AG10803 (cell line): Measurements from ENCODE around the gene ADM2.

Experiments
- DNase-seq: peaks from one replicate; pipeline ENCODE4 v3.0.0; 2010; ENCODE audit warnings: low read depth
- H3K4me3 ChIP-seq: 2 replicates; pipeline ENCODE4 v1.5.1; 2011; ENCODE audit warnings: mild to moderate bottlenecking, low read length, control low read depth
- CTCF ChIP-seq: conservative IDR thresholded peaks from 2 replicates; pipeline ENCODE4 v1.5.1; 2011; ENCODE audit warnings: mild to moderate bottlenecking, low read length, control low read depth, inconsistent platforms

The ADM2 gene

DNA sequence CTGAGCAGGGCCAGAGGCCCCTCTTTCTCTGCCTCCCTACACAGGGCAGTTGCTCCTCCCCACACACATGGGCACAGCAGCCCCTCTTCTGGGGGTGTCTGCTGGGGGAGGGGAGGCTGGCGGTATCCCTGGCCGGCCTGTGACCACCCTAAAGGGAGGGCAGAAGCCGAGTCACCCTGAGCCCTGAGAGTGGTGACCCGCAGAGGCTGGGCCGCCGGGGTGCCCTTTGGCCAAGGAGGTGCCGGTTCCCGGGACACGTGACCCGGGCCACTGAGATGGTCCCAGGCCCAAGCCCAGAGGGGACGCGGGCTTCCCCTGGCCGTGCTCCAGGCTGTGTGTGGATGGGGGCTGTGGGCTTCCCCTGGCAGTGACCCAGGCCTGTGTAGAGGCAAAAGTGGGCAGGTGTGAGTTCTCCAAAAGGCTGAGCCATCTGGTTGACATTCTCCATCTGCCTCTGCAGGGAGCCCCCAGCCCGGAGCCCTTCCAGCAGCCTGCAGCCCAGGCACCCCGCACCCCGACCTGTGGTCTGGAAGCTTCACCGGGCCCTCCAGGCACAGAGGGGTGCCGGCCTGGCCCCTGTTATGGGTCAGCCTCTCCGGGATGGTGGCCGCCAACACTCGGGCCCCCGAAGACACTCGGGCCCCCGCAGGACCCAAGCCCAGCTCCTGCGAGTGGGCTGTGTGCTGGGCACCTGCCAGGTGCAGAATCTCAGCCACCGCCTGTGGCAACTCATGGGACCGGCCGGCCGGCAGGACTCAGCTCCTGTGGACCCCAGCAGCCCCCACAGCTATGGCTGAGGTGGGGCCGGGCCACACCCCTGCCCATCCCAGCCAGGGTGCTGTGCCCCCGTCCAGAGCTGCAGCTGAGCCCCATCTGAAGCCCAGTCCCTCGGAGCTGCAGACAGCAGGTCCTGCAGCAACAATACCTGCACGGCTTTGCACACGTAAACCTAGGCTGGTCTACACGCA lies 1.0 kb downstream of the ADM2 start:
- no peak for TF ChIP-seq CTCF
- H3K4me3 ChIP-seq, result peak overlapping the region; percentile 87
- no peak for DNase-seq

DNA sequence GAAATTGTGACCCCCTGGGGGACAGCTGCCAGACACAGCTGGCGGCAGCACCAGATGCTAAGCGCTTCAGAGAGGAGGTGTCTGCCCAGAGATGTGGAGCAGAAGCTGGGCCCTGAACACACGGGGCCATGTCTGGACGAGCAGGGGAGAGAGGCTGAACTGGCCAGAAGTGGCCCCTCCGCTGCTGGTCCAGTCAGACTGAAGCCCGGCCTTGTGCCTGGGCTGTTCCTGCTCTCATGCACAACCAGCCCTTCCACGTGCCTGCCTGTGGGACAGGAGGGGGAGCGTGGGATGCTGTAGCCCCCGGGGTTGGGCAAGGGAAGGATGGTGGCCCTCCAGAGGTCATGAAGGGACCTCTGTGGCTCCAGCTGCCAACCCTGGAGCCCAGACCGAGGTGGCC lies 1.8 kb downstream of the ADM2 start:
- H3K4me3 ChIP-seq, result peak overlapping the region; percentile 87
- DNase-seq, result no peak
- no peak for TF ChIP-seq CTCF

DNA sequence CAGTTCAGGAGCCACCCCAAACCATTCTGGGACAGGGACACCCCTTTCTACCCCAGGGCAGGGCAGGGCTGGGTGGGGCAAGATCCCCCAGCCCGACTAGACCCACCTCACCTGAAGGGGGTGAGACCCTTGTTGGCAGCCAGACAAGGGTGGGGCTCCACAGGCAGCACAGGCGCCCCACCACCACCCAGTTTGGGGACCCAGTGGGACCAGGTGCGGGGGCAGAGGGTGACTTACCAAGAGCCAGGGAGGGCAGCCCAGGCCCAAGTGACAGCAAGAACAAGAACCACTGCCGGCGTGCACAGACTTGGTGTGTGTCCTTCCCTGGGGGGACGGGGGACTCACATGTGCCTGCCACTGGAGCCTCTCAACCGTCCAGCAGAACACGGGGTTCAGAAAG lies 2.2 kb downstream of the ADM2 start:
- TF ChIP-seq CTCF, result no peak
- no peak for DNase-seq

GRCh38 chr22:50483977-50484853 lies 2.9 kb downstream of the ADM2 start:
- TF ChIP-seq CTCF, result no peak
- H3K4me3 ChIP-seq, result no peak overlapping the region
- no peak for DNase-seq

More for the DNA sequence above, 2.2 kb downstream of the ADM2 start:
- peak overlapping the region; percentile 87; the same call in 1 of the 2 replicates for H3K4me3 ChIP-seq

DNA sequence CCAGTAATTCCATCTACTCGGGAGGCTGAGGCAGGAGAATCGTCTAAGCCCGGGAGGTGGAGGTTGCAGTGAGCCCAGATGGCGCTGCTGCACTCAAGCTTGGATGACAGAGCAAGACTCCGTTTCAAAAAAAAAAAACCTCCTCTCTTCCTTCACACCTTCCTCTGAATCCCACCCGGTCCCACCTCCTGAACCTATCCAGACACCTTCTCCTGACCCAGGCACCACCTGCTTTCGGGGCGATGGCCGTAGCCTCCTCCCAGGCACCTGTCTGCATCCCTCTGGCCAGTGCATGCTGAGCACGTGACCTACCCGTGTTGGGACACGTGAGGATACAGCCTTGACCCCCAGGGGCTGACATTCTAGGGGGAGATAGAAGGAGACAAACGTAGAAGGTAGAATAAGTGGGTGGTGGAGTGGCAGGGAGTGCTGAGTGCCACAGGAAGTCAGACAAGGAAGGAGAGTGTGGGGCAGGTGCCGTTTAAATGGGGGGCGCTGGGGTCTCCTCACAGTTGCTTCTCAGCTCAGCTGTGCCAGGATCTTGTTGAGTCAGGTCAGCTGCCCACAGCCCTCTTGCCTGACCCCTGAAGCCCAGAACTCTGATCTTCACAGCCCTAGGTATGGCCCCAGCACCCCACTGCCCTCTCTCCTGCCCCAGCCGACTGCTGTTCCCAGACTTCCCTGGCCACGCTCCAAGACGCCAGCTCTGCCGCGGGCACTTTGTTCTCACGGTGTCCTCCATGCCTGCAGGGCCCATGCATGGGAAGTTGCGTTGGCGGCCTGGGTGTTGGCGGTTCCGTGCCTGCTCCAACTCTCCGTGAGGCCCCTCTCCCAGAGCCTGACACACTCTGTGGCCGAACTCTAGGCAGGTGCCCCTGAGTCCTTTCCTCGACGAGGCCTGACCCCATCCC lies 4.1 kb downstream of the ADM2 start:
- no peak overlapping the region for H3K4me3 ChIP-seq
- DNase-seq, result peak; percentile 22
- TF ChIP-seq CTCF, result no peak

- peak; percentile 13 for DNase-seq
- no peak within 1 kb of the TSS for H3K4me3 ChIP-seq
- TF ChIP-seq CTCF, result no peak
Observed at GRCh38 chr22:50486561-50487289, 5.4 kb downstream of the ADM2 start, which contains the start of gene MIOX. Gene MIOX (plus strand): TSS chr22:50486859. CDS start chr22:50486898, 39 bp downstream.
